Transverse colon (tissue), 4 donors: ENCODE measurements around the gene P3H2. TPM values are rescaled to one million over a fixed set of nuclear protein-coding genes. Genes with fewer than 3 reads are reported as not detected.

Experiments
- DNase-seq: peaks from one replicate; pipeline ENCODE4 v3.0.0-alpha.2; 2019
- H3K27ac ChIP-seq, 4 donors: fragments of 200-600 bp; sonication (generic); 2 replicates each; pipeline ENCODE4 v1.5.1; 2016 to 2018; ENCODE audit warnings: inconsistent platforms in 4 of 4
- H3K27me3 ChIP-seq: fragments of 200-600 bp; sonication (generic); 2 replicates; pipeline ENCODE4 v1.5.1; 2017; ENCODE audit warnings: inconsistent platforms
- H3K36me3 ChIP-seq, 4 donors: fragments of 200-600 bp; sonication (generic); 2 replicates each; pipeline ENCODE4 v1.5.1; 2017 to 2019; ENCODE audit warnings: inconsistent platforms in 4 of 4
- H3K4me1 ChIP-seq, 4 donors: fragments of 200-600 bp; sonication (generic); 2 replicates each; pipeline ENCODE4 v1.5.1; 2017 to 2020; ENCODE audit warnings: inconsistent platforms in 4 of 4
- H3K4me3 ChIP-seq, 4 donors: fragments of 200-600 bp; sonication (generic); 1 replicate in 1 of 4; 2 replicates in 3 of 4; pipeline versions ENCODE4 v1.5.1 to v1.6.1; 2017 to 2019; ENCODE audit warnings: inconsistent platforms in 4 of 4
- H3K9me3 ChIP-seq, 2 donors: fragments of 200-600 bp; sonication (generic); 2 replicates each; pipeline ENCODE4 v1.5.1; 2017 to 2019; ENCODE audit warnings: inconsistent platforms in 2 of 2
- EP300 ChIP-seq: sonication (generic); formaldehyde crosslinking; IDR thresholded peaks from one replicate; pipeline ENCODE4 v1.6.1; 2017; ENCODE audit warnings: antibody characterized with exemption, low read depth
- POLR2A ChIP-seq: fragments of 450-650 bp; IDR thresholded peaks from one replicate; pipeline ENCODE4 v1.6.1; 2016; ENCODE audit warnings: antibody characterized with exemption, mild to moderate bottlenecking, moderate library complexity
- POLR2AphosphoS5 ChIP-seq, 3 donors: sonication (generic); formaldehyde crosslinking; IDR thresholded peaks; one replicate each; pipeline ENCODE4 v1.6.1; 2016; ENCODE audit warnings: antibody characterized with exemption in 3 of 3
- WGBS, 2 donors: methylation state at CpG; one replicate each; pipeline ENCODE4 v1.1.5; 2018; ENCODE audit warnings: low coverage in 1 of 2; 5-methylcytosine and 5-hydroxymethylcytosine counted together
- in situ Hi-C, 4 donors: fragments of 200-750 bp; cut with MboI; loops; one replicate each; pipeline versions ENCODE4 v1.15.0 to v1.15.1; 2017; ENCODE audit warnings: low sequenced_read_pairs in 3 of 4, low pct_ligation_motif_present in 1 of 4, low pct_unique_long_range_greater_than_20kb in 1 of 4
- intact Hi-C: fragments of 100-400 bp; cut with DNase I; formaldehyde crosslinking; loops from one replicate; pipeline ENCODE4 v1.15.1; 2023; ENCODE audit warnings: low total_unique reads
- total RNA-seq, 4 donors: library from RNA; depleted of rRNA; stranded (reverse); fragments of >200 nt; gene quantifications; one replicate each; pipeline ENCODE4 v1.1.0, GENCODE V29; 2016
- TF ChIP-seq, protein P1 (sequence below), 5 experiments: fragments of 200-600 bp in 3 of 5; fragments of 450-650 bp in 2 of 5; sonication (generic) in 3 of 5; IDR thresholded peaks; 1 replicate in 2 of 5; 2 replicates in 3 of 5; pipeline ENCODE4 v1.5.1; 2016 to 2017; ENCODE audit warnings: antibody characterized with exemption in 5 of 5, inconsistent platforms in 3 of 5, mild to moderate bottlenecking in 2 of 5, moderate library complexity in 1 of 5

Gene P3H2
- total RNA-seq, 4 donors from 2014 or later: 26.6 to 153 (median 54.3) TPM

DNA sequence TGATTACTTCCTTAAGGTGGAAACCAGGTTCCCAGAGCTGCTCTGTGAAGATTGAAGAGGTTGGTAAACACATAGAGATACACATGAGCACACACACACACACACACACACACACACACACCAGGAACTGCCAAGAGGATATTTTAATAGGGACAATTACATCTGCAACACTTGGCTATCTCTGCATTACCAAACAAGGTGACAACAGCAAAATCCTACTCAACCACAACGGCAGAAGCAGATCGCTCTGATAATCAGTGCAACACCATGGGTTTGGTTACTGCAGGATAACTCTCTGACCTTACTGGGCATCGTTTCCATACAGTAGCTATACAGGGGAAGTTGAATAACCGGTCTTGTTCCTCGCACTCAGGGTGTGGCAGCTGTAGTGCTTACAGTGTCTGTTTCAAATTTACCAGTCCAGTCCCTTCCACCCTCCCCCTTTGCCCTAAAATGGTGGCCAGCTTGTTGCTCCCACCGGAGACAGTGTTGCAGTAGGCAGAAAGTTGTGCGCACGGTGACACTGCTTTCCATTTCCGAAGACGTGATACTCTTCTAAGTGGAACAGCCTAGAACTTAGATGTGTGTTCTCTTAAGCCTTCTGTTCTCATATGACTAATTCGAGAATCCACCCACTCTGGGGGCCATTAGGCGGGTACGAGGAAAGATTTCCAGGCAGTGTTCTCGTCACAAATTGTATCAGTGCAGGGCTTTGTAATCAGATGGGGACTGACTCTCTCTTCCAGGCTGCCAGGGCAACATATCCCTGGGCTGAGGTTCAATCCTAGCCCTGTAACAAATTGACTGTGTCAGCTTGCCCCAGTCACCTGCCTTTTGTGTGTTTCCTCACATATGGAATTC is 176.2 kb downstream of the P3H2 start:
- Histone ChIP-seq H3K9me3 (no peaks in the 10 kb centered on the region), H3K4me1 (peaks cover 0 to 23% (median 13%) of the 10 kb centered on the region in 4 donors), H3K4me3 (no peak overlapping the region), H3K27ac (peak overlapping the region; percentile 44 to 73 (median 66)), H3K36me3 (no peaks in the 10 kb centered on the region), H3K27me3 (no peaks in the 10 kb centered on the region)
- intact Hi-C loops: no loop called here
- TF ChIP-seq POLR2A: peak; percentile 12
- TF ChIP-seq, protein P1, sequence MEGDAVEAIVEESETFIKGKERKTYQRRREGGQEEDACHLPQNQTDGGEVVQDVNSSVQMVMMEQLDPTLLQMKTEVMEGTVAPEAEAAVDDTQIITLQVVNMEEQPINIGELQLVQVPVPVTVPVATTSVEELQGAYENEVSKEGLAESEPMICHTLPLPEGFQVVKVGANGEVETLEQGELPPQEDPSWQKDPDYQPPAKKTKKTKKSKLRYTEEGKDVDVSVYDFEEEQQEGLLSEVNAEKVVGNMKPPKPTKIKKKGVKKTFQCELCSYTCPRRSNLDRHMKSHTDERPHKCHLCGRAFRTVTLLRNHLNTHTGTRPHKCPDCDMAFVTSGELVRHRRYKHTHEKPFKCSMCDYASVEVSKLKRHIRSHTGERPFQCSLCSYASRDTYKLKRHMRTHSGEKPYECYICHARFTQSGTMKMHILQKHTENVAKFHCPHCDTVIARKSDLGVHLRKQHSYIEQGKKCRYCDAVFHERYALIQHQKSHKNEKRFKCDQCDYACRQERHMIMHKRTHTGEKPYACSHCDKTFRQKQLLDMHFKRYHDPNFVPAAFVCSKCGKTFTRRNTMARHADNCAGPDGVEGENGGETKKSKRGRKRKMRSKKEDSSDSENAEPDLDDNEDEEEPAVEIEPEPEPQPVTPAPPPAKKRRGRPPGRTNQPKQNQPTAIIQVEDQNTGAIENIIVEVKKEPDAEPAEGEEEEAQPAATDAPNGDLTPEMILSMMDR (IDR thresholded peaks at IDR 0.05): no peak
- TF ChIP-seq EP300: no peak
- TF ChIP-seq POLR2AphosphoS5 (IDR thresholded peaks at IDR 0.05): peak in 2 of 3 donors; percentile 50 to 55
- WGBS, 2 donors: 53 to 80% methylated on average over 1 to 14 of the region's 14 CpGs
- DNase-seq: peak; percentile 75
- in situ Hi-C loops: loop anchor here (10.0 to 25.0 kb wide), 2 partner anchors 680 to 682 kb away; no protein-coding TSS in a partner anchor

DNA sequence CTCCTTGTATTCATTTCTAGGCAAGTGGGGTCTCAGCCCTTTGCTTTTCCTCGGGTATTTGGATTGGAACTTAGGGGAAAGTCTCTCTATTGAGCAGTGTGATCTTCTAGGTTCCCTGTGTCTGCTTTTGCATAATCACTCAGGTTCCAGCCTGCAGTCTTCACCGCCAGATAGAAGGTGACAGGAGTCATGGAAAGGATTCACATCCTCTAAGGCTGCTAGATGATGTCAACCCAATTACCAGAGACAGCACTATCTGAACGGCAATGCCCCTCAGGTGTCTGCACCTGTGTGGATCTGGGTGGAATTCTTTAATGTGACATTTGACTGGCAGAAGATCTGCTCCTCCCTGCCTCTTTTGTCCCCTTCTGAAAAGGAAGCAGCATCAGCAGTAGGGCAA is 177.7 kb downstream of the P3H2 start:
- in situ Hi-C loops: loop anchor here (10.0 to 25.0 kb wide), 2 partner anchors 678 to 681 kb away; no protein-coding TSS in a partner anchor
- H3K27me3 ChIP-seq: no peaks in the 10 kb centered on the region
- H3K36me3 ChIP-seq: no peaks in the 10 kb centered on the region
- 67 to 82% methylated on average over 1 to 3 of the region's 3 CpGs for WGBS, 2 donors
- TF ChIP-seq POLR2AphosphoS5 (IDR thresholded peaks at IDR 0.05) (no peak), POLR2A (no peak), EP300 (no peak)
- TF ChIP-seq, protein P1 (IDR thresholded peaks at IDR 0.05): no peak
- no peaks in the 10 kb centered on the region for H3K9me3 ChIP-seq
- H3K4me3 ChIP-seq: no peak overlapping the region
- peaks cover 0 to 23% (median 11%) of the 10 kb centered on the region in 4 donors for H3K4me1 ChIP-seq
- H3K27ac ChIP-seq: peak overlapping the region in 2 of 4 donors; percentile 65 to 73
- intact Hi-C loops: no loop called here
- no peak for DNase-seq

DNA sequence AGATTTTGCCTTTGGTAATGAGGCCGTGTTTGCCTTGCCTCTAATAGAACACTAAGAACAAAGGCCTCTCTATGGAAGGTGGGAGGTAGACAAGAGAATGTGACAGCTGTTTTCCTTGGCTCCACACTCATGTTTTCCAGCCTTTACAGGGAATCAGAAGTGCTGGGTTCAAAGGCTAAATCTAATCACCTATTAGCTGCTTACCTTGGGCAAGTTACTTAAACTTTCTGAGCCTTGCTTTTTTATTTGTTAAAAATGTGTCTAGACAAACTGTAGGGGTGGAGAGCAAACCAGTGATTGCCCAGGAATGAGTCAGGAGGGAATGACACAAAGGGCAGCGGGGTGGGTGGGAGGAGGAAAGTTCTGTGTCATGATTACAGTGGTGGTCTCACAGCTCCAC is 179.0 kb downstream of the P3H2 start:
- 53 to 63% methylated on average over 2 of the region's 2 CpGs for WGBS, 2 donors
- no peak overlapping the region for H3K4me3 ChIP-seq
- in situ Hi-C loops (loop anchor here (10.0 to 25.0 kb wide), 2 partner anchors 677 to 679 kb away; no protein-coding TSS in a partner anchor), intact Hi-C loops (no loop called here)
- TF ChIP-seq, protein P1 (IDR thresholded peaks at IDR 0.05): no peak
- no peak for TF ChIP-seq EP300
- no peak for TF ChIP-seq POLR2A
- TF ChIP-seq POLR2AphosphoS5 (IDR thresholded peaks at IDR 0.05): no peak
- DNase-seq: no peak
- no peaks in the 10 kb centered on the region for H3K36me3 ChIP-seq
- H3K9me3 ChIP-seq: no peaks in the 10 kb centered on the region
- peaks cover 0 to 23% (median 11%) of the 10 kb centered on the region in 4 donors for H3K4me1 ChIP-seq
- peak overlapping the region in 2 of 4 donors; percentile 31 to 62 for H3K27ac ChIP-seq
- H3K27me3 ChIP-seq: no peaks in the 10 kb centered on the region

DNA sequence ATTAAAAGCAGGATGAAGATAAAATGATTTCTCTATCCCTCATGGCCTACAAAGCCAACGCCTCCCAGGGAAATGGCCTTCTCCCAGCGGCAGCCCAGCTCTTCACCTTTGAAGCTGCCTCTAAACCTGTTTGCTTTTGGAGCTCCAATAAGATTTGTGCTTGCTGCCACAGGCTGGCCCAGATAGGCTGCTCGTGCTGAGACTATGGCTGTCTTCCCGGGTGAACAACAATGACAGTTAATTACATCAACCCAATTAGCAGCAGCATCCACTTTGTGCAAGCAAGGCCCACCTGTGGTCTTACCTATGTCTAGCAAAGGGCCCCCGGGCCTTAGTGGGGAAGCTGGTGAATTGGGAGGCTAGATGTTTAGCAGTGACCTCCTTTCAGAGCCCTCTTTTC is 179.6 kb downstream of the P3H2 start:
- Histone ChIP-seq H3K4me1 (peaks cover 0 to 23% (median 11%) of the 10 kb centered on the region in 4 donors), H3K27ac (peak overlapping the region in 2 of 4 donors; percentile 31 to 62), H3K27me3 (no peaks in the 10 kb centered on the region), H3K9me3 (no peaks in the 10 kb centered on the region), H3K4me3 (no peak overlapping the region), H3K36me3 (no peaks in the 10 kb centered on the region)
- intact Hi-C loops (no loop called here), in situ Hi-C loops (loop anchor here (10.0 to 25.0 kb wide), 2 partner anchors 676 to 679 kb away; no protein-coding TSS in a partner anchor)
- no peak for DNase-seq
- 20 to 47% methylated on average over 2 to 5 of the region's 5 CpGs for WGBS, 2 donors
- TF ChIP-seq POLR2A (no peak), EP300 (no peak), POLR2AphosphoS5 (IDR thresholded peaks at IDR 0.05) (no peak)
- TF ChIP-seq, protein P1 (IDR thresholded peaks at IDR 0.05): no peak
